H1 (cell line): ENCODE results near the gene CCDC86. TPM values are rescaled to one million over a fixed set of nuclear protein-coding genes. Genes with fewer than 3 reads are reported as not detected.

Experiments used
- ASH2L ChIP-seq: fragments of 200-600, 300-600 bp; sonication (generic); IDR thresholded peaks from one replicate; pipeline ENCODE4 v1.7.1; 2017; ENCODE audit warnings: low read length
- E2F6 ChIP-seq: IDR thresholded peaks from 2 replicates; pipeline ENCODE4 v1.6.1; 2012; ENCODE audit warnings: inconsistent platforms
- JUND ChIP-seq: IDR thresholded peaks from 2 replicates; pipeline ENCODE4 v1.6.1; 2011; ENCODE audit warnings: mild to moderate bottlenecking, improper control_type of control experiment, low read length
- POLR2A ChIP-seq, 2 experiments: IDR thresholded peaks; 1 replicate in 1 of 2; 2 replicates in 1 of 2; pipeline ENCODE4 v1.6.1; 2011; ENCODE audit warnings: low read depth in 2 of 2, low read length in 2 of 2, mild to moderate bottlenecking in 2 of 2; ENCODE audit errors: control extremely low read depth in 1 of 2
- RNF2 ChIP-seq: fragments of 200-900, 300-1000 bp; sonication (generic); IDR thresholded peaks from 2 replicates; pipeline ENCODE4 v1.7.1; 2016; ENCODE audit warnings: borderline replicate concordance, low read depth, mild to moderate bottlenecking, antibody characterized with exemption, low read length; ENCODE audit not compliant: poor library complexity, severe bottlenecking; ENCODE audit errors: missing control alignments
- YY1 ChIP-seq: IDR thresholded peaks from 2 replicates; pipeline ENCODE4 v1.6.1; 2011; ENCODE audit warnings: low read depth, mild to moderate bottlenecking, low read length
- polyA plus RNA-seq, 7 experiments: library from polyadenylated mRNA; depleted of rRNA in 3 of 7; stranded (reverse) in 5 of 7; unstranded in 2 of 7; fragments of >200 nt in 5 of 7; fragments of 200-250 nt in 2 of 7; gene quantifications; 1 replicate in 5 of 7; 2 replicates in 1 of 7; 4 replicates in 1 of 7; pipeline versions ENCODE4 v1.2.1 to v1.2.3, GENCODE V29; 2011 to 2013; ENCODE audit warnings: missing spikeins in 2 of 7, mixed read lengths in 2 of 7
- total RNA-seq: library from RNA; stranded (reverse); fragmentation: NEBNext Ultra II Directional; extraction: Animal tissue kit (Norgen Biotek cat#: 25700); gene quantifications from 2 replicates; pipeline ENCODE4 v1.2.1, GENCODE V29; 2021
- TF ChIP-seq, protein P1 (sequence below): fragments of 300-600 bp; sonication (generic); IDR thresholded peaks from 2 replicates; pipeline ENCODE4 v1.7.1; 2012; ENCODE audit warnings: low read length, moderate library complexity, mild to moderate bottlenecking, inconsistent platforms; ENCODE audit not compliant: insufficient replicate concordance

Gene CCDC86
- total and polyA plus RNA-seq, 2 of the 8 experiments (the other 6 are each of a cell fraction or from before 2014, with no cell fraction given): 37.7 to 76.4 TPM

DNA sequence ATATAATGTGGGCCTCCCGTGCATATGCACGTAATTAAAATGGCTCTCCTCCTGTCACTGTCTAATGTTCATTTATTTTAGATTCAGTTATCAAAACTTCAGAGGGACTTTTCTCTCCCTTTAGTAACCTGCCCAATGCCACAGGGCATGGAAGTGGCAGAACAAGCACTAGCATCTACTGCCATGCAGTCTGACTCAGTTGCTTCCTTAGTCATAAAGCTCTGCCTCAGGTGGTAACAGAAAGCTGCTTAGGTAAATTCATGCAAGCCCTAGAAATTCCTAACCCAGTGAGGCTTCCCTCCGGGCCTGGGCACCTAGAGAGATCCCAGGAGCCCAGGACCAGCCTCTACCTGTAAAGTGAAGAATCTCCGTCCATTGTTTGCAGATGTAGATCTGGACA lies 55.6 kb downstream of the CCDC86 start (continued):
- no peak for TF ChIP-seq E2F6
- no peak for TF ChIP-seq POLR2A (IDR thresholded peaks at IDR 0.05; ENCODE audit: control extremely low read depth in 1 of 2, low read depth in 2 of 2, low read length in 2 of 2)
- TF ChIP-seq, protein P1, sequence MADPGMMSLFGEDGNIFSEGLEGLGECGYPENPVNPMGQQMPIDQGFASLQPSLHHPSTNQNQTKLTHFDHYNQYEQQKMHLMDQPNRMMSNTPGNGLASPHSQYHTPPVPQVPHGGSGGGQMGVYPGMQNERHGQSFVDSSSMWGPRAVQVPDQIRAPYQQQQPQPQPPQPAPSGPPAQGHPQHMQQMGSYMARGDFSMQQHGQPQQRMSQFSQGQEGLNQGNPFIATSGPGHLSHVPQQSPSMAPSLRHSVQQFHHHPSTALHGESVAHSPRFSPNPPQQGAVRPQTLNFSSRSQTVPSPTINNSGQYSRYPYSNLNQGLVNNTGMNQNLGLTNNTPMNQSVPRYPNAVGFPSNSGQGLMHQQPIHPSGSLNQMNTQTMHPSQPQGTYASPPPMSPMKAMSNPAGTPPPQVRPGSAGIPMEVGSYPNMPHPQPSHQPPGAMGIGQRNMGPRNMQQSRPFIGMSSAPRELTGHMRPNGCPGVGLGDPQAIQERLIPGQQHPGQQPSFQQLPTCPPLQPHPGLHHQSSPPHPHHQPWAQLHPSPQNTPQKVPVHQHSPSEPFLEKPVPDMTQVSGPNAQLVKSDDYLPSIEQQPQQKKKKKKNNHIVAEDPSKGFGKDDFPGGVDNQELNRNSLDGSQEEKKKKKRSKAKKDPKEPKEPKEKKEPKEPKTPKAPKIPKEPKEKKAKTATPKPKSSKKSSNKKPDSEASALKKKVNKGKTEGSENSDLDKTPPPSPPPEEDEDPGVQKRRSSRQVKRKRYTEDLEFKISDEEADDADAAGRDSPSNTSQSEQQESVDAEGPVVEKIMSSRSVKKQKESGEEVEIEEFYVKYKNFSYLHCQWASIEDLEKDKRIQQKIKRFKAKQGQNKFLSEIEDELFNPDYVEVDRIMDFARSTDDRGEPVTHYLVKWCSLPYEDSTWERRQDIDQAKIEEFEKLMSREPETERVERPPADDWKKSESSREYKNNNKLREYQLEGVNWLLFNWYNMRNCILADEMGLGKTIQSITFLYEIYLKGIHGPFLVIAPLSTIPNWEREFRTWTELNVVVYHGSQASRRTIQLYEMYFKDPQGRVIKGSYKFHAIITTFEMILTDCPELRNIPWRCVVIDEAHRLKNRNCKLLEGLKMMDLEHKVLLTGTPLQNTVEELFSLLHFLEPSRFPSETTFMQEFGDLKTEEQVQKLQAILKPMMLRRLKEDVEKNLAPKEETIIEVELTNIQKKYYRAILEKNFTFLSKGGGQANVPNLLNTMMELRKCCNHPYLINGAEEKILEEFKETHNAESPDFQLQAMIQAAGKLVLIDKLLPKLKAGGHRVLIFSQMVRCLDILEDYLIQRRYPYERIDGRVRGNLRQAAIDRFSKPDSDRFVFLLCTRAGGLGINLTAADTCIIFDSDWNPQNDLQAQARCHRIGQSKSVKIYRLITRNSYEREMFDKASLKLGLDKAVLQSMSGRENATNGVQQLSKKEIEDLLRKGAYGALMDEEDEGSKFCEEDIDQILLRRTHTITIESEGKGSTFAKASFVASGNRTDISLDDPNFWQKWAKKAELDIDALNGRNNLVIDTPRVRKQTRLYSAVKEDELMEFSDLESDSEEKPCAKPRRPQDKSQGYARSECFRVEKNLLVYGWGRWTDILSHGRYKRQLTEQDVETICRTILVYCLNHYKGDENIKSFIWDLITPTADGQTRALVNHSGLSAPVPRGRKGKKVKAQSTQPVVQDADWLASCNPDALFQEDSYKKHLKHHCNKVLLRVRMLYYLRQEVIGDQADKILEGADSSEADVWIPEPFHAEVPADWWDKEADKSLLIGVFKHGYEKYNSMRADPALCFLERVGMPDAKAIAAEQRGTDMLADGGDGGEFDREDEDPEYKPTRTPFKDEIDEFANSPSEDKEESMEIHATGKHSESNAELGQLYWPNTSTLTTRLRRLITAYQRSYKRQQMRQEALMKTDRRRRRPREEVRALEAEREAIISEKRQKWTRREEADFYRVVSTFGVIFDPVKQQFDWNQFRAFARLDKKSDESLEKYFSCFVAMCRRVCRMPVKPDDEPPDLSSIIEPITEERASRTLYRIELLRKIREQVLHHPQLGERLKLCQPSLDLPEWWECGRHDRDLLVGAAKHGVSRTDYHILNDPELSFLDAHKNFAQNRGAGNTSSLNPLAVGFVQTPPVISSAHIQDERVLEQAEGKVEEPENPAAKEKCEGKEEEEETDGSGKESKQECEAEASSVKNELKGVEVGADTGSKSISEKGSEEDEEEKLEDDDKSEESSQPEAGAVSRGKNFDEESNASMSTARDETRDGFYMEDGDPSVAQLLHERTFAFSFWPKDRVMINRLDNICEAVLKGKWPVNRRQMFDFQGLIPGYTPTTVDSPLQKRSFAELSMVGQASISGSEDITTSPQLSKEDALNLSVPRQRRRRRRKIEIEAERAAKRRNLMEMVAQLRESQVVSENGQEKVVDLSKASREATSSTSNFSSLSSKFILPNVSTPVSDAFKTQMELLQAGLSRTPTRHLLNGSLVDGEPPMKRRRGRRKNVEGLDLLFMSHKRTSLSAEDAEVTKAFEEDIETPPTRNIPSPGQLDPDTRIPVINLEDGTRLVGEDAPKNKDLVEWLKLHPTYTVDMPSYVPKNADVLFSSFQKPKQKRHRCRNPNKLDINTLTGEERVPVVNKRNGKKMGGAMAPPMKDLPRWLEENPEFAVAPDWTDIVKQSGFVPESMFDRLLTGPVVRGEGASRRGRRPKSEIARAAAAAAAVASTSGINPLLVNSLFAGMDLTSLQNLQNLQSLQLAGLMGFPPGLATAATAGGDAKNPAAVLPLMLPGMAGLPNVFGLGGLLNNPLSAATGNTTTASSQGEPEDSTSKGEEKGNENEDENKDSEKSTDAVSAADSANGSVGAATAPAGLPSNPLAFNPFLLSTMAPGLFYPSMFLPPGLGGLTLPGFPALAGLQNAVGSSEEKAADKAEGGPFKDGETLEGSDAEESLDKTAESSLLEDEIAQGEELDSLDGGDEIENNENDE: no peak
- no peak for TF ChIP-seq YY1
- no peak for TF ChIP-seq RNF2
- TF ChIP-seq JUND: no peak
- no peak for TF ChIP-seq ASH2L
